GM19351 (cell line): ENCODE measurements around the gene HS6ST2.

ENCODE experiments used
- ATAC-seq: cut with Tn5 transposase; IDR thresholded peaks from one replicate; pipeline ENCODE4 v1.9.1; 2021; ENCODE audit warnings: mild to moderate bottlenecking, moderate library complexity; ENCODE audit not compliant: unreplicated experiment

The HS6ST2 gene

GRCh38 chrX:132689612-132690563 lies 268.5 kb downstream of the HS6ST2 start:
- no peak for ATAC-seq

- no peak for ATAC-seq
Measured at GRCh38 chrX:132685276-132685675, 273.2 kb downstream of the HS6ST2 start.

DNA sequence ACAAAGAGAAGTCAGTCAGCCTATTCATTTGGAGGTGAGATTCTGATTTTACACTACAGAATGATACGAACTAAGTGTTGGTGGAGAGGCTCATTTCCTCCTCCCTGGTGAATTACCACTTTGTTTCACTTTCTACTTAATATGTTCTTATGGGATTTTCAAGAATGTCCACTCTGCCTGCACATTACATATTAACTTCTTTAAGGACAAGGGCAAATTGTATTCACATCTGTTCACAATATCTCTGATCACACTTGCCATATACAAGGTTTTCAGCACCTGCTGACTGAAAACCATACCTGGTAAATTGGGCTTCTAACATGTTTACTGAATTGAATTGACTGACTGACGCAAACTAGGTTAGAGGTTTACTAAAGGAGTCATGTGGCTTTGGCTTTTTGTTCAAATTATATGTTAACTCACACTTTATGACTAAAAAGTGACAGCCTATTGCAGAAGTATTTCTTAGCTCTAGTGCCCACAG lies 281.2 kb downstream of the HS6ST2 start:
- no peak for ATAC-seq

DNA sequence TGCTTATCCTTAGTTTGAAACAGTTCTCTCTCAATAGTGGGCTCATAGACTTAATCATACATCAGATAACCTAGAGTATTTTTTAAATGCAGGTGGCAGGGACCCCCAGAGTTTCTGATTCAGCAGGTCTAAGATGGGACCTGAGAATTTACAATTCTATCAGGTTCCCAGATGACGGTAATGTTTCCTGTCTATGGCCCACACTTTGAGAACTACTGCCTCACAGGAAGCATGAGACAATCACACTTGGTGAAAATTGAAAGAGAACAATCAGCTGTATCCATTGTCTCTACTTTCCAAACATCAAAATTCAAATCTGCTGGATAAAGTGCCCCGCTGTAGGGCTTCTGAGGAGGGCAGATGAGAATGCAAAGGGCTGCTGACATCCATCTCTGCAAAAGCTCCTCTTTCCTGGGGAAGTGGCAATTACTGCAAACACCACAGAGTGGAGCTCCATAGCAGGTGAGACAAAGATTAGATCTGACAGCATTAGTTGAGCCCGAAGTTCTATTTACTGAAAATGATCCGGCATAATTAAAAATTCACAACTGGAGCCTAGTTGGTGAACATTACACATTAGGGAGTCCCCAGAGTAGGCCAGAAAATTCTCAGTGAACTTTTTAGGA lies 281.8 kb downstream of the HS6ST2 start:
- no peak for ATAC-seq

DNA sequence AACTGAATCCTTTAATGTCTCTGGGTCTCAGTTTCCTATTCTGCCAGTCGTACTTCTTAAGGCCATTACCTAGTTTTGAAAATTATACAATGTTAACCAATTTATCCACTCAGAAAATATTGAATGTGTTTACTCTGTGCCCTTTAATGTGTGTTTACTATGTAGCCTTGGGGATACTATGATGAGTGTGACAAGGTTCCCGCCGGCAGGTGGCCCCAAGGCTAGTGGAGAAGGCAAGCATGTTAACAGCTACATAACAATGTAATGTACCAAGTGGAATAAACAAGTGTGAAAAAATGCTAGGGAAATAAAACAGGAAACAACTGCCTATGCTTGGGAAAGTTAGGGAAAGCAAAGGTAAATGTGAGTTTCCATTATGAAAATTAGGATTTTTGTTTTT lies 282.3 kb downstream of the HS6ST2 start:
- ATAC-seq: no peak

DNA sequence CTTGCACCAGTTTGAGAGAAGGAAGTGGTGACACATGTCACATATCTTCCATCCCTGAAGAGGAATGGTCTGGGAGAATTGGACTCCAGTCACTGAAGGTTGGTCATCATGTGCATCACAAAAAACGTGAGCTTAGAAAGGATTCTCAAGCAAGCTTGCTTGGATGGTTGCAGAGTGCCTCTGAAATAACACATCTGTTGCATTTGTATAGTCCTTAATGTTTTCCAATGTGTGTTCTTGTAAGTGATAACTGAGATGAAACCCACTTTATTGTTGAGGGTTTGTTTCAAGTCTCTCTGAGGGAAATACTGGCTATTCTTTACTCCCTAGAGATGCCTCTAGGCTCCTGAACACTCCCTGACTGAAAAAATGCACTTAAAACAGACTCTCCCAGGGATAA lies 285.1 kb downstream of the HS6ST2 start:
- ATAC-seq: no peak

DNA sequence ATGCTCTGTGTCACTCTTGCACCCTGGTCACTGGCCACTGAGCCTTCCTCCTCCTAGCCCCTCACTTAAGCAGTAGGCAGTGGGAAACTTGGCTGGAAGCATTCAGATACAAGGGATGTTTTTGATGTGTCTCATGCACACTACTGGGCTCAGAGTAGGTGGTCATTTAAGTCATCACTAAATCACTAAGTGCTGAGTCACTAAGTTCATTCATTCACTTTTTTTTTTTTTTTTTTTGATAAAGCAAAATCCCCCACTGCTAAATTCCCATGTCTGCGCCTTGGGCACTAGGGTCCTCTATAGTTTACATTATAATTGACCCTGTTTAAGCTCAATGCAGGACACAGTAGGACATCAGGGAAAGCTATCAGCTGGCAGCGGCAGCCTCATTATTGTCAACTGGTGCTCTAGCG lies 287.2 kb downstream of the HS6ST2 start:
- no peak for ATAC-seq

GRCh38 chrX:132669142-132669541 lies 289.3 kb downstream of the HS6ST2 start:
- no peak for ATAC-seq

- ATAC-seq: no peak
Measured at GRCh38 chrX:132668178-132668577, 290.3 kb downstream of the HS6ST2 start.

GRCh38 chrX:132665676-132666075 lies 292.8 kb downstream of the HS6ST2 start:
- no peak for ATAC-seq

GRCh38 chrX:132664273-132664672 lies 294.2 kb downstream of the HS6ST2 start:
- no peak for ATAC-seq

- no peak for ATAC-seq
Measured at GRCh38 chrX:132662844-132663243, 295.6 kb downstream of the HS6ST2 start.

DNA sequence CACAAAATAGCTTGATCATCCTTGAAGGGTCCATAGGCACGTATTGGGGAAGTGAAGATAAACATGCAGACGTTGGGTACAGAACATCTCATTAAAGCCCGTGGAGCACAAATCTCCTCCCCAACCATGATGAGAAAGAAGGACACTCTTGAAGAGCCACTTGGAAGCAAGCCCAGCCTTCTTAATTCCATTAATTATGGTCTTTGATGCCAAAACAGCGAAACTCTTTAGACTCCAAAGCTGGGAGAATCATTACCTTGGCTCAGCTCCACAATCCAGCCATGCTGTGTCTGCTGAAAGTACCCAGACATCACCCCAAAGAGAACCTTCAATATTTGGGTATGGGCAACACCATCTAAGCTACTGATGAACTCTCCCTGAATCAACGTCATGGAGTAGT lies 300.6 kb downstream of the HS6ST2 start:
- no peak for ATAC-seq

DNA sequence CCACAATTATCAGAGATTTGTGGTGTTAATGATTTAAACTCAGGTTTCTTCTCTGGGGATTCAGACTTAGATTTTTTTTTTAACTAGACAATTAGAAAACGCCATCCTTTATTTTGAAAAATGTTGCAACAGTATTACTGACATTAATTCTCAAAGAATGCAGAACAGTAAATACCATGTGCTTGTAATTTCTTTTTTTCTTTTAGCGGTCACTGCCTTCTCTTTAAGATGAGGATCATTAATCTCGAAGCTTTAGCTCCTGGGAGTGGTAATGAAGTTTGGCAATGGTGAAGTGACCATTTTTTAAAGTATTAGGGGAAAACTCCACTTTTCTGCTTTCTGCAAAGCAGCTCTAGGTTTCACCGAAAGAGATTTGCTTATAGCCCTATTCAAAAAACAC lies 305.6 kb downstream of the HS6ST2 start:
- ATAC-seq: no peak

DNA sequence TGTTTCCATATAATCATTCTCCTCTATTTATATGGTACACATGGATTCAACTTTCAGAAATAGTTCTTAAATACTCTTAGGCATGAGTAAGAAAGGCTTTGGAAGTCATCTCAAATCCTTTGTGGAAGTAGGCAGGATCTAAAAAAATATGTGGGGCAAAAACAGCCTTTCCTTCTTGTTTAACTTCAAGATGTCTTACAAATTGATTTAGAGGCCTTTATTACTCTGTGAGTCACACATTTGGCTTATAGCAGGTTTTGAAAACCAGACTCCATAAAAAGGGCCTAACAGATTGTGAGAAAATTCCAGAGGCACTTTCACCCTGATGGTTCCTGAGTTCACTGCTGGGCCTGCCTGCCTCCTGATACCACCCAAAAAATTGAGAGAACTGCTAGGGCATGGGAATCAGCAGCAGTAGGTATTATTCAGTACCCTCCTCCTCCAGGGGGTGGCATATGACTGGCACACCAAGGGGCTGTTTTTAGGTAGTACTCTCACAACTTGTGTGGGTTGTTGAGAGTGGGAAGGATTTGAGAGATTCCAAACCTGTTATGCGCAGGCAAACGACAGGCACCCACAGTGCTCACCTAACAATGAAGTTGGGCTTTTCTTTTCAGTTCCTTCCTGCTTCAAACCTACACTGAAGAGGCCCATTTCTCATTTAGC lies 306.9 kb downstream of the HS6ST2 start:
- ATAC-seq: no peak

DNA sequence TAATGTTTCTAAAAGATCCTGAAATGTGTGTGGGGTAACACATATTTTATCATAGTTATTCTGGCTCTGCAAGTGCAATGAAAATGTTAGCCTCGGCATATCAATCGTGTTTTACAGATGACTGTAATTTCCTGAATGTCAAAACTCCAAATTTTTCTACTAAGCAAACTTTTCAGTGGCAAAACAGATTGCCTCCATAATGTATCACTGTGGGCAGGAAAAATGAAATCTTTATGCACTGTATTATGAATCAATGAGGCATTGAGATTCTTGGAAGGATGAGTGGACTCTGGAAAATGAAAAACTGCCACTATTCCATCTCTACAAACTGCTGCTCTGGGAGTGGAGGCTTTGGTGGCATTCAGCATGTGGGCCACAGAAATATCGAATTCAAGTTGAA lies 309.5 kb downstream of the HS6ST2 start:
- no peak for ATAC-seq

- ATAC-seq: no peak
Measured at GRCh38 chrX:132639446-132639845, 319.0 kb downstream of the HS6ST2 start.

DNA sequence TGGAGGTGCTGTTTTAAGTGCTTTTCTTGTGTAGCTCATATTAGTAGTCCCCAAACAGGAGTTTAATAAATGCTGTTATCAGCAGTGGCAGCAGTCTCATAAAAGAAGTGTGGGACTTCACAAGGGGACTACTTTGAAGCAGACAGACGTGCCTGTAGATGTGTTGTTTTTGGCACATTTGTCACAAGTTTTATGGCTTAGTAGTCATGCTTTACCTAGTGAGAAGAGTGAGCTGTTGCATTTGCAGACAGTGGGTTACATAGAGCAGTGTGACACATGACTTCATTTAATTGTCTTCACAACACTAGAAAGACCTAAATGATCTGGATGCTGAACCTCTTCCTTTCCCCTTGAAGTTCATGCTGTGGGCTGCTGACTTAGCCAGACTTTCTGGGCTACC lies 320.1 kb downstream of the HS6ST2 start:
- ATAC-seq: no peak

- ATAC-seq: no peak
Measured at GRCh38 chrX:132636080-132636479, 322.3 kb downstream of the HS6ST2 start.

- no peak for ATAC-seq
Measured at GRCh38 chrX:132634521-132634920, 323.9 kb downstream of the HS6ST2 start.

DNA sequence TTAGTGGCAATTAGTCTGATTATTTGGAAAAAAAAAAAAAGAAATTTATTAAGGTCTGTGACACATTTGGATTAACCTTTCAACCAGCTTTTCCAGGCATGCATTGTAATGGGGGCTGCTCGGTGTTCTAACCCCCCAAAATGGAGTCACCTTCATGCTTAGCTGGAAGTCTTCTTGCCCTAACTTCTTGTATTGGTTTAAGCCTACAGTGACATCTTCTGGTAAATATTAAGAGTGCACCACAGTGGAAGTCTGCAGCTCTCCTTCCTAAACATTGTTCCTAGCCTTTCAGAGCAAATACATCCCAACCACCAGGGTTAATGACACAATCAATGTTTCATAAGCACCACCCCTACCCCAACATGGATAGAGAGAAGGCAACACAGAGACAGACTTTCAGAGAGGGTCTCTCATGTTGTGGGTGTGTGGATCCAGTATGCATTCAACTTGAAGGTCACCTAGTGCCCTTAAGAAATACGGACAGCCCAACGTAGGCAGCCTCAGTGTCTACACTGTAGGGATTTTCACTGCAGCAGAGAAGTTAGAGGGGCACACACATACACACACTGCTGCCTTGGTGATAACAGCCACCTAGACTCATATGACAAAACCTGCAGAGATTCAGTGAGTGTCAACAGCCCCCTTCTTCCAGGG lies 326.7 kb downstream of the HS6ST2 start:
- ATAC-seq: peak; percentile 79
